Uterus (tissue), 2 donors: ENCODE data around the gene LMX1B.

Experiments used
- CTCF ChIP-seq, 4 experiments: fragments of 200-600 bp in 2 of 4; fragments of 450-650 bp in 2 of 4; sonication (generic) in 2 of 4; IDR thresholded peaks; one replicate each; pipeline ENCODE4 v1.5.1; 2016 to 2019; ENCODE audit warnings: antibody characterized with exemption in 4 of 4, mild to moderate bottlenecking in 2 of 4, moderate library complexity in 1 of 4
- POLR2A ChIP-seq, 2 donors: fragments of 450-650 bp; IDR thresholded peaks; one replicate each; pipeline ENCODE4 v1.6.1; 2016; ENCODE audit warnings: antibody characterized with exemption in 2 of 2, mild to moderate bottlenecking in 1 of 2, moderate library complexity in 1 of 2

- TF ChIP-seq CTCF (IDR thresholded peaks at IDR 0.05), result no peak
- TF ChIP-seq POLR2A (IDR thresholded peaks at IDR 0.05), result no peak
Observed at GRCh38 chr9:126703002-126703865, 89.5 kb downstream of the LMX1B start.
